Uterus (tissue), 2 donors: ENCODE measurements around the gene HPS3.

Experiments
- POLR2A ChIP-seq, 2 donors: fragments of 450-650 bp; IDR thresholded peaks; one replicate each; pipeline ENCODE4 v1.6.1; 2016; ENCODE audit warnings: antibody characterized with exemption in 2 of 2, mild to moderate bottlenecking in 1 of 2, moderate library complexity in 1 of 2
- TF ChIP-seq, protein P1 (sequence below), 4 experiments: fragments of 200-600 bp in 2 of 4; fragments of 450-650 bp in 2 of 4; sonication (generic) in 2 of 4; IDR thresholded peaks; one replicate each; pipeline ENCODE4 v1.5.1; 2016 to 2019; ENCODE audit warnings: antibody characterized with exemption in 4 of 4, mild to moderate bottlenecking in 2 of 4, moderate library complexity in 1 of 4

DNA sequence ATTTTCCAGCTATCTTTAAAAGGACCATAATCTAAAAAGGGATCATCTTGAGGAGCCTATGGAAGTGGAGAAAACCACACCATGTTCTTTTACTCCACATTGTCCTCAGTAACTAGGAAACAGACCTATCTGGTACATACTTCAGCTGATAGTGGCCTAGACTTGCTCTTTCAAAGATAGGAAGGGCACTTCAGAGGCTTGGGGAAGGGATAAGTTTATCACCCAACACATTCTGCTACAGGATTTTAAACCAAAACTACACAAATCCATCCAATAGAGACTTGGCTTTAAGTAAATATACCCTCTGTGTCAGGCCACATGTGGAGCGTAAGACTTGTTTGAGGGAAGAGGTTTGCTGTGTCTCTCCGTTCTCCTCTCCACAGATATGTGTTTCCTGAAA, 56.8 kb downstream of the HPS3 start:
- TF ChIP-seq, protein P1, sequence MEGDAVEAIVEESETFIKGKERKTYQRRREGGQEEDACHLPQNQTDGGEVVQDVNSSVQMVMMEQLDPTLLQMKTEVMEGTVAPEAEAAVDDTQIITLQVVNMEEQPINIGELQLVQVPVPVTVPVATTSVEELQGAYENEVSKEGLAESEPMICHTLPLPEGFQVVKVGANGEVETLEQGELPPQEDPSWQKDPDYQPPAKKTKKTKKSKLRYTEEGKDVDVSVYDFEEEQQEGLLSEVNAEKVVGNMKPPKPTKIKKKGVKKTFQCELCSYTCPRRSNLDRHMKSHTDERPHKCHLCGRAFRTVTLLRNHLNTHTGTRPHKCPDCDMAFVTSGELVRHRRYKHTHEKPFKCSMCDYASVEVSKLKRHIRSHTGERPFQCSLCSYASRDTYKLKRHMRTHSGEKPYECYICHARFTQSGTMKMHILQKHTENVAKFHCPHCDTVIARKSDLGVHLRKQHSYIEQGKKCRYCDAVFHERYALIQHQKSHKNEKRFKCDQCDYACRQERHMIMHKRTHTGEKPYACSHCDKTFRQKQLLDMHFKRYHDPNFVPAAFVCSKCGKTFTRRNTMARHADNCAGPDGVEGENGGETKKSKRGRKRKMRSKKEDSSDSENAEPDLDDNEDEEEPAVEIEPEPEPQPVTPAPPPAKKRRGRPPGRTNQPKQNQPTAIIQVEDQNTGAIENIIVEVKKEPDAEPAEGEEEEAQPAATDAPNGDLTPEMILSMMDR (IDR thresholded peaks at IDR 0.05) = no peak
- no peak for TF ChIP-seq POLR2A (IDR thresholded peaks at IDR 0.05)
